Smooth muscle cell (in vitro differentiated cells): Measurements from ENCODE around the gene CLSTN3. TPM values are rescaled to one million over a fixed set of nuclear protein-coding genes. Genes with fewer than 3 reads are reported as not detected.

Experiments used
- DNase-seq: peaks from one replicate; lab custom pipeline; 2025; ENCODE audit not compliant: unreplicated experiment; lab: John Stamatoyannopoulos, UW
- H2AFZ ChIP-seq: fragments of 200-600 bp; sonication (generic); 2 replicates; pipeline ENCODE4 v1.6.0; 2016; ENCODE audit warnings: antibody characterized with exemption, low read depth, mild to moderate bottlenecking
- H3F3A ChIP-seq: fragments of 200-600 bp; sonication (generic); 2 replicates; pipeline ENCODE4 v1.6.0; 2017; ENCODE audit warnings: antibody characterized with exemption, low read depth
- H3K27ac ChIP-seq: fragments of 200-600 bp; sonication (generic); 2 replicates; pipeline ENCODE4 v1.5.1; 2016; ENCODE audit warnings: low read depth, mild to moderate bottlenecking
- H3K27me3 ChIP-seq: fragments of 200-600 bp; sonication (generic); 2 replicates; pipeline ENCODE4 v1.6.1; 2016; ENCODE audit warnings: low read depth, mild to moderate bottlenecking
- H3K36me3 ChIP-seq: fragments of 200-600 bp; sonication (generic); 2 replicates; pipeline ENCODE4 v1.5.1; 2016; ENCODE audit warnings: low read depth
- H3K4me1 ChIP-seq: fragments of 200-600 bp; sonication (generic); 2 replicates; pipeline ENCODE4 v1.5.1; 2016; ENCODE audit warnings: low read depth
- H3K4me2 ChIP-seq: fragments of 200-600 bp; sonication (generic); 2 replicates; pipeline ENCODE4 v1.6.0; 2016; ENCODE audit warnings: mild to moderate bottlenecking
- H3K4me3 ChIP-seq: fragments of 200-600 bp; sonication (generic); 2 replicates; pipeline ENCODE4 v1.5.1; 2016; ENCODE audit warnings: mild to moderate bottlenecking
- H3K79me2 ChIP-seq: fragments of 200-600 bp; sonication (generic); 2 replicates; pipeline ENCODE4 v1.6.0; 2016; ENCODE audit warnings: low read depth, mild to moderate bottlenecking
- H3K9ac ChIP-seq: fragments of 200-600 bp; sonication (generic); 2 replicates; pipeline ENCODE4 v1.6.0; 2016; ENCODE audit warnings: low read depth
- H3K9me3 ChIP-seq: fragments of 200-600 bp; sonication (generic); replicated peaks from 2 replicates; pipeline ENCODE4 v1.5.1; 2016; ENCODE audit warnings: low read depth
- H4K20me1 ChIP-seq: fragments of 200-600 bp; sonication (generic); 2 replicates; pipeline ENCODE4 v1.6.0; 2016; ENCODE audit warnings: low read depth
- WGBS: methylation state at CpG from one replicate; pipeline ENCODE4 v1.1.7; 2016; ENCODE audit warnings: low lambda C conversion rate; 5-methylcytosine and 5-hydroxymethylcytosine counted together
- polyA plus RNA-seq: library from polyadenylated mRNA; unstranded; fragments of >200 nt; fragmentation: Nextera tagmentation; extraction: Ambion mirVana; gene quantifications from 2 replicates; pipeline ENCODE4 v1.2.1, GENCODE V29; 2016
- total RNA-seq: library from RNA; depleted of rRNA; stranded (reverse); fragments of >200 nt; gene quantifications from 2 replicates; pipeline ENCODE4 v1.2.3, GENCODE V29; 2014
- TF ChIP-seq, protein P1 (sequence below): fragments of 200-600 bp; sonication (generic); IDR thresholded peaks from 2 replicates; pipeline ENCODE4 v1.5.1; 2017; ENCODE audit warnings: borderline replicate concordance, mild to moderate bottlenecking, antibody characterized with exemption; ENCODE audit not compliant: insufficient read depth, poor library complexity, severe bottlenecking

The CLSTN3 gene
- total and polyA plus RNA-seq, 2 experiments from 2014 or later: 12.4 to 51.0 TPM

DNA sequence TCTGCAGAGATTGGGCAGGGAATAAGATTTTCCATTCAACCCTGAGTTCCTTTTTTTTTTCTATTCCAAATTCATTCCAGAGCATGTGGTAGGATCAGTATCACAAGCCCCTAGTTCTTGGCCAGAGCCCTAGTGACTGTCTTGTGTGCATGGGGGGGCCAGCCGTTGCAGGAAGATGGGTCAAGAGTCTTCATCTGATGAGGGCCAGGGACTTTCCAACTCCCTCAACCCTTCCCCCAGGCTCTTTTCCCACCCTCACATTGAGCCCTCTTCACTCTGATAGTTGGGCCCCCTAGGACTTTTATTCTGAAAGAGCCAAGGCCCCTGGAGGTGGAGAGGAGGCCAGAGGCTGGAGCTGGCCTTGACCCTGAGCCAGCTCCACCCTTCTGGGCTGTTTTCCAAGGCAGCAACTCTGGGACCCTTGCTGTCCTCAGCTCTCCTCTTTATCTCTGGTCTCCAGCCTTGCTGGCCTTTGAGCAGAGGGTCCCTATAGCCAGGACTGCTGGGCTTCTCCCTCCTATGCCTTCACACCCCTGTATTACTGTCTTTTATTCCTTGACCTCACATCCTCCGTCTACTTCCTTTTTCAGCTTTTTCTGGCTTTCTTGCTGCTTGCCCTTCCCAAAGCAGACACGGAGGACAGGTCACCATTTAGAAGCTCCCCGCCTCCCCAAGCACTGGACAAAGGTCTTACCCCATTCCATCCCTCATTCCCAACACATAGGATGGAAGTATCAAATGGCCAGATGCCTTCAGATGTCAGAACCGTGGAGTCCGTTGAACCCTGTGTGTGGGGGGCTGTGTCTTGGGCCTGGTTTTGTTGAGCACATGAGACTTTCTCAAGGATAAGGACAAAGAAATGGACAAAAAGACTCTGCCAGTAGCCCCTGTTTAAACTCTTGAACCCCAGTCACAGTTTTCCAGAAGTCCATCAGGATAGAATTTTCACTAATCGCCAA, 7.1 kb upstream of the CLSTN3 start:
- Histone ChIP-seq H3K4me2 (no peak overlapping the region), H3K4me1 (no peaks in the 10 kb centered on the region), H3K27me3 (peaks cover 3% of the 10 kb centered on the region), H2AFZ (no peak overlapping the region), H3K9me3 (no peaks in the 10 kb centered on the region), H3K36me3 (no peaks in the 10 kb centered on the region), H4K20me1 (no peaks in the 10 kb centered on the region), H3K9ac (no peak overlapping the region), H3K4me3 (no peak overlapping the region), H3F3A (no peaks in the 10 kb centered on the region), H3K27ac (no peak overlapping the region), H3K79me2 (no peaks in the 10 kb centered on the region)
- TF ChIP-seq, protein P1, sequence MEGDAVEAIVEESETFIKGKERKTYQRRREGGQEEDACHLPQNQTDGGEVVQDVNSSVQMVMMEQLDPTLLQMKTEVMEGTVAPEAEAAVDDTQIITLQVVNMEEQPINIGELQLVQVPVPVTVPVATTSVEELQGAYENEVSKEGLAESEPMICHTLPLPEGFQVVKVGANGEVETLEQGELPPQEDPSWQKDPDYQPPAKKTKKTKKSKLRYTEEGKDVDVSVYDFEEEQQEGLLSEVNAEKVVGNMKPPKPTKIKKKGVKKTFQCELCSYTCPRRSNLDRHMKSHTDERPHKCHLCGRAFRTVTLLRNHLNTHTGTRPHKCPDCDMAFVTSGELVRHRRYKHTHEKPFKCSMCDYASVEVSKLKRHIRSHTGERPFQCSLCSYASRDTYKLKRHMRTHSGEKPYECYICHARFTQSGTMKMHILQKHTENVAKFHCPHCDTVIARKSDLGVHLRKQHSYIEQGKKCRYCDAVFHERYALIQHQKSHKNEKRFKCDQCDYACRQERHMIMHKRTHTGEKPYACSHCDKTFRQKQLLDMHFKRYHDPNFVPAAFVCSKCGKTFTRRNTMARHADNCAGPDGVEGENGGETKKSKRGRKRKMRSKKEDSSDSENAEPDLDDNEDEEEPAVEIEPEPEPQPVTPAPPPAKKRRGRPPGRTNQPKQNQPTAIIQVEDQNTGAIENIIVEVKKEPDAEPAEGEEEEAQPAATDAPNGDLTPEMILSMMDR: no peak
- DNase-seq: no peak
- 94% methylated on average over 7 of the region's 7 CpGs for WGBS

DNA sequence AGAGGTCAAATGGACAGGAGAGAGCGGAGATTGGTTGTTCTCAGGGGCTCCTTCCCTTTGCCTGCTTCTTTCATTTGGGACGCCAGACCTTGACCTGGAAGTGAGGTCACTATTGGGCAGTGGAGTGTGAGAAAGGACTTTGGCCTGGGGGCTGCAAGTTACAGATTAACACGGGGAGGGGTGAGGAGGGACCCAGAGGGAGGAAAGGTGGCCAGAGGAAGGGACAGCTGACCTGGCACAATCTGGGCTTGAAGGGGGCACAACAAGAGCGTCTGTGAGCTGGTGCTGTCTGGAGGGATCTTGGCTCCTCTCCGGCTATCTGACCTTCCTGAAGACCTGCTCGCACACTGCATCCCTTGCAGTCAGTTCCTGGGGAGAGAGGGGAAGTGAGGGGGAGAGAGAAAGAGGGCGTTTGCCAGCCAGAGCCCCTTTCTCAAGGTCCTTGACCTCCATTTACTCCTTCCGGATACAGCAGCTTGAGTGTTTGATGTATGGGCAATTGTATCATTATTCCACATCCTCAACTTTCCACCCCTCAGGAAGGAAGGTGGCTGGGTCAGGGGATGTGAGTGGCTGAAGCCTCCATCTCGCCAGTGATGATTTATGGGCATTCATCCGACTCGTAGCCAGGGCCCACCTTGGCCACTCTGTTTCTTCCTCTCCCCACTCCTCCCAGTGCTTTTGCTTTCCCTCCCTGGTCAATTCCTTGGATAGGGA, 6.2 kb upstream of the CLSTN3 start:
- Histone ChIP-seq H3K79me2 (no peaks in the 10 kb centered on the region), H2AFZ (no peak overlapping the region), H3K27ac (no peak overlapping the region), H3K36me3 (no peaks in the 10 kb centered on the region), H3K4me1 (no peaks in the 10 kb centered on the region), H3K9me3 (no peaks in the 10 kb centered on the region), H3K27me3 (peaks cover 3% of the 10 kb centered on the region), H3K9ac (no peak overlapping the region), H3K4me3 (no peak overlapping the region), H3F3A (no peaks in the 10 kb centered on the region), H3K4me2 (no peak overlapping the region), H4K20me1 (no peaks in the 10 kb centered on the region)
- TF ChIP-seq, protein P1: no peak
- WGBS: 86% methylated on average over 11 of the region's 11 CpGs
- no peak for DNase-seq

DNA sequence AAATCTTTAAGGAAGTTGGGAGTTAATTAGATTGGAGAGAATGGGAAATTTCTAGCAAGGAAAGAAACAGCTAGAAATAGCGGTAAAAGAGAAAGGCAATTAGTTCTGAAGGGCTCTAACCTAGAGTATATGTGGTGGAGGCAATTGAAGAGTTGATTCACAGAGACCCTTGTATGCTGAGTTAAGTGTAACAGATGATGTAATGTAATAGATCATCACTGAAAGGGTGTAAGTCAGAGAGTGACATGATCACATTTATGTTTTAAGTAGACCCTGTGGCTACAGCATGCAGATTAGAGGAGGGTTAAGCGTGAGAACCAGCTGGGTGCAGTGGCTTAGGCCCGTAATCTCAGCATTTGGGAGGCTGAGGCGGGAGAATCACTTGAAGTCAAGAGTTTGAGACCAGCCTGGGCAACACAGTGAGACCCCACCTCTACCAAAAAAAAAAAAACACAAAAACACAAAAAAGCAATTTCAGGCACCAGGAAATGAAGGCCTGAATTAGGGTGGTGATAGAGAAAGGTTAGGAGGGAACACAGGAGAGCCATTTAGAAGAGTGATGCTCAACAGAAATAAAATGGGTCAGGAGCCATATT, 4.4 kb upstream of the CLSTN3 start:
- no peak overlapping the region for H3K4me3 ChIP-seq
- no peak overlapping the region for H3K9ac ChIP-seq
- TF ChIP-seq, protein P1: no peak
- H3K9me3 ChIP-seq: no peaks in the 10 kb centered on the region
- H2AFZ ChIP-seq: no peak overlapping the region
- DNase-seq: no peak
- peaks cover 3% of the 10 kb centered on the region for H3K27me3 ChIP-seq
- no peaks in the 10 kb centered on the region for H3F3A ChIP-seq
- no peaks in the 10 kb centered on the region for H4K20me1 ChIP-seq
- 82% methylated on average over 4 of the region's 4 CpGs for WGBS
- H3K4me2 ChIP-seq: no peak overlapping the region
- H3K36me3 ChIP-seq: no peaks in the 10 kb centered on the region
- no peaks in the 10 kb centered on the region for H3K79me2 ChIP-seq
- H3K4me1 ChIP-seq: peaks cover 5% of the 10 kb centered on the region
- no peak overlapping the region for H3K27ac ChIP-seq
